ENCODE data around the gene ROBO1. TPM values are rescaled to one million over a fixed set of nuclear protein-coding genes. Genes with fewer than 3 reads are reported as not detected.

ROBO1 gene
- total RNA-seq, 2 experiments from 2014 or later = 8.6 to 9.0 TPM

- Mint-ChIP-seq H3K4me3 (no peak overlapping the region), H3K36me3 (ENCODE audit: low read depth) (no peaks in the 10 kb centered on the region), H3K9me3 (no peaks in the 10 kb centered on the region), H3K27me3 (no peaks in the 10 kb centered on the region), H3K4me1 (ENCODE audit: low read depth) (no peaks in the 10 kb centered on the region), H3K27ac (no peak overlapping the region)
- DNase-seq (no peak), ATAC-seq (no peak)
- intact Hi-C loops (cut with micrococcal nuclease) = no loop called here
- POLR2A ChIA-PET = no interaction called here
- no peak for TF ChIP-seq CTCF (IDR thresholded peaks at IDR 0.05)
- CTCF ChIA-PET = no interaction called here
These were observed 855.5 kb downstream of the ROBO1 start for GRCh38 chr3:78912259-78912658.

GRCh38 chr3:78911394-78911793 is 856.4 kb downstream of the ROBO1 start:
- ATAC-seq (no peak), DNase-seq (no peak)
- no peaks in the 10 kb centered on the region for H3K4me1 Mint-ChIP-seq (ENCODE audit: low read depth)
- no peak overlapping the region for H3K27ac Mint-ChIP-seq
- ChIA-PET CTCF (no interaction called here), POLR2A (no interaction called here)
- no peak overlapping the region for H3K4me3 Mint-ChIP-seq
- H3K9me3 Mint-ChIP-seq = no peaks in the 10 kb centered on the region
- intact Hi-C loops (cut with micrococcal nuclease) = no loop called here
- no peaks in the 10 kb centered on the region for H3K36me3 Mint-ChIP-seq (ENCODE audit: low read depth)
- no peaks in the 10 kb centered on the region for H3K27me3 Mint-ChIP-seq
- TF ChIP-seq CTCF (IDR thresholded peaks at IDR 0.05) = no peak

DNA sequence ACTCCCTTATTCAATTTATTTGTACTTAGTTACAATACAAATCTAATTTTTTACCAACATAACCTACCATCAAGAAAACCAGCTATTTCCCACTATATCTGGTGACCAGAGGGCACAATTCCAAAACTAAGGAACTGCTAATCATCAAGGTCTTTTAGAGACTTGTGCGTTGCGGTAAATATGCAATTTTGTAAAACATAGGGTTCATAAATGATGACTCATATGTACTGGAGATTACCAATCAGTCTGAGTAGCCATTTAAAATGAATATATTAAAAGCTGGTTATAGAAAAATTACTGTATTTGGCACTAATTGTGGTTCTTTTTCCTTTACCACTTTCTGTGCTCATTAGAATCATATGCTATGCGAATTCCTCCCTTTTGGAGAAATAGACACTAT is 859.6 kb downstream of the ROBO1 start:
- ATAC-seq (no peak), DNase-seq (no peak)
- no peaks in the 10 kb centered on the region for H3K36me3 Mint-ChIP-seq (ENCODE audit: low read depth)
- no peaks in the 10 kb centered on the region for H3K4me1 Mint-ChIP-seq (ENCODE audit: low read depth)
- ChIA-PET POLR2A (no interaction called here), CTCF (no interaction called here)
- no peak overlapping the region for H3K4me3 Mint-ChIP-seq
- H3K27me3 Mint-ChIP-seq = no peaks in the 10 kb centered on the region
- H3K27ac Mint-ChIP-seq = no peak overlapping the region
- no peak for TF ChIP-seq CTCF (IDR thresholded peaks at IDR 0.05)
- no peaks in the 10 kb centered on the region for H3K9me3 Mint-ChIP-seq
- intact Hi-C loops (cut with micrococcal nuclease) = no loop called here

DNA sequence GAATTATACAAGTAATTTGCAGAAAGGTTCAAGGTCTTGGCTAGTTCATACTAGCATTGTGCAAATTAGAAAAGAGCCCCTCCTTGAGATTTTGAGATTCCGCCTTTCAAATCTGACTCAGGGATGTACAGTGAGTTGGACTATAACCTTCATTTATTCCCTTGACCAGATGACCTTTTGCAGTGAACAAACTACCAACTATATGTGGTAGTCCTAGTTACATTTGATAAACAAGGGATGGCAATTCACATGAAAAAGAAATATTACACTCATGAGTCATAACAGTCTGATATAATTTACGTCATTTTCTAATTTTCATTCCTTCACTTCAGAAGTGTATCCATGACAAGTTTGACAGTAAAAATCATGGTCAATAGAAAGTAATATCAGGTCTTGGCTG is 860.4 kb downstream of the ROBO1 start:
- DNase-seq (no peak), ATAC-seq (no peak)
- no peaks in the 10 kb centered on the region for H3K4me1 Mint-ChIP-seq (ENCODE audit: low read depth)
- H3K9me3 Mint-ChIP-seq = no peaks in the 10 kb centered on the region
- CTCF ChIA-PET = no interaction called here
- intact Hi-C loops (cut with micrococcal nuclease) = no loop called here
- H3K4me3 Mint-ChIP-seq = no peak overlapping the region
- no peaks in the 10 kb centered on the region for H3K36me3 Mint-ChIP-seq (ENCODE audit: low read depth)
- H3K27me3 Mint-ChIP-seq = no peaks in the 10 kb centered on the region
- TF ChIP-seq CTCF (IDR thresholded peaks at IDR 0.05) = no peak
- no peak overlapping the region for H3K27ac Mint-ChIP-seq
- POLR2A ChIA-PET = no interaction called here

DNA sequence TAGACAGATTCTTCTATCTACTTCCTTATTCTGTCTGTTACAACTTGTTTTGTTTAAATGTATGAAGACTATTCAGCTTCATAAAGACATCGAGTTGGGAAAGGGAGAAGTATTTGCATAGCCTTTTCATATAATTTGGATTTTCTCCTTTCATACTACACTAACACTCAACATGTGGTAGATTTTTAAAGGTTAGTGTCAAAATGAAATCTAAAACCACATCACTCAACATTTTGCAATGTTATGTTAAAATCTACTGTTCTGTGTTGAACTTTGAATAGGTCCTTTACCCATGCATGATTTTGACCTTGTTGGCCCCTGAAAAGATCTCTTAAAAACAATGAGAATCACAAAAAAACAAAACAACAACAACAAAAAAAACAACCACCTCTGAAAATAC is 860.9 kb downstream of the ROBO1 start:
- Mint-ChIP-seq H3K4me1 (ENCODE audit: low read depth) (no peaks in the 10 kb centered on the region), H3K36me3 (ENCODE audit: low read depth) (no peaks in the 10 kb centered on the region), H3K27me3 (no peaks in the 10 kb centered on the region), H3K27ac (no peak overlapping the region), H3K4me3 (no peak overlapping the region), H3K9me3 (no peaks in the 10 kb centered on the region)
- CTCF ChIA-PET = interaction anchor here (1.1 kb wide), 1 partner anchor 261 kb away, joined by 3 read pairs; no protein-coding TSS in a partner anchor
- no peak for DNase-seq
- TF ChIP-seq CTCF (IDR thresholded peaks at IDR 0.05) = no peak
- POLR2A ChIA-PET = no interaction called here
- intact Hi-C loops (cut with micrococcal nuclease) = no loop called here
- no peak for ATAC-seq

Data from activated CD8-positive, alpha-beta T cell treated with anti-CD3 and anti-CD28 coated beads for 36 hours (primary cell).